K562 (cell line): Measurements from ENCODE around the gene RSPH1. TPM values are rescaled to one million over a fixed set of nuclear protein-coding genes. Genes with fewer than 3 reads are reported as not detected.

Experiments
- ATAC-seq: fragments of 200-7000 bp; cut with Tn5 transposase; 3 replicates; pipeline ENCODE4 v1.9.1; 2020; ENCODE audit warnings: moderate library complexity
- BruUV-seq: library from RNA; stranded (reverse); fragments of 400-500 nt; replicated peaks from 2 replicates; lab custom pipeline; 2021; lab: Mats Ljungman, UMichigan
- CTCF ChIA-PET: fragments of 300-600 bp; formaldehyde crosslinking; extraction: SDS; loops from one replicate; lab custom pipeline; 2021; ENCODE audit warnings: low intra/inter-chr PET ratio; lab: Yijun Ruan, JAX
- POLR2A ChIA-PET: fragments of 300-600, 350-650 bp; sonication (Branson Sonifier 250); formaldehyde crosslinking; extraction: SDS; loops from one replicate; lab custom pipeline; 2021; ENCODE audit warnings: antibody characterized with exemption, inconsistent platforms; lab: Yijun Ruan, JAX
- DNase-seq, 4 experiments: peaks; one replicate each; pipeline versions ENCODE4 v3.0.0 to v3.0.0-alpha.2; 2011 to 2018; ENCODE audit warnings: low spot score in 3 of 4, mixed read lengths in 3 of 4; ENCODE audit errors: extremely low read depth in 1 of 4
- FAIRE-seq: peaks from 2 replicates; lab custom pipeline; 2011; peaks lifted over from hg19 to GRCh38; lab: Jason Lieb, UNC
- H2AFZ ChIP-seq: 2 replicates; pipeline ENCODE4 v1.6.0; 2011; ENCODE audit warnings: low read depth, low read length, control low read depth, inconsistent platforms
- H3K27ac ChIP-seq: fragments of 200-600 bp; 3 replicates; pipeline ENCODE4 v1.8.0; 2011; ENCODE audit warnings: low read depth, mild to moderate bottlenecking, control low read depth, inconsistent platforms, low read length, moderate library complexity, mixed read lengths; ENCODE audit errors: extremely low read depth
- H3K27me3 ChIP-seq, 2 experiments: fragments of 300-600 bp in 1 of 2; 2 replicates in 1 of 2; 3 replicates in 1 of 2; pipeline versions ENCODE4 v1.6.0 to v1.8.0; 2011; ENCODE audit warnings: inconsistent platforms in 2 of 2, low read length in 2 of 2, mild to moderate bottlenecking in 1 of 2, mixed read lengths in 1 of 2, moderate library complexity in 1 of 2; ENCODE audit not compliant: control insufficient read depth in 2 of 2, insufficient read depth in 2 of 2
- H3K36me3 ChIP-seq: fragments of 300-600 bp; 3 replicates; pipeline ENCODE4 v1.8.0; 2011; ENCODE audit warnings: mild to moderate bottlenecking, low read length, inconsistent platforms; ENCODE audit not compliant: control insufficient read depth, insufficient read depth
- H3K4me1 ChIP-seq, 2 experiments: fragments of 200-600 bp in 1 of 2; replicated peaks in 1 of 2; 2 replicates in 1 of 2; 3 replicates in 1 of 2; pipeline versions ENCODE4 v1.5.1 to v1.8.0; 2011; ENCODE audit warnings: inconsistent platforms in 2 of 2, low read length in 2 of 2, mild to moderate bottlenecking in 1 of 2, mixed read lengths in 1 of 2, moderate library complexity in 1 of 2; ENCODE audit not compliant: control insufficient read depth in 2 of 2, insufficient read depth in 2 of 2
- H3K4me2 ChIP-seq: 2 replicates; pipeline ENCODE4 v1.6.1; 2011; ENCODE audit warnings: low read length, control low read depth, inconsistent platforms, mixed read lengths; ENCODE audit not compliant: insufficient read depth
- H3K4me3 ChIP-seq: fragments of 200-600 bp; sonication (generic), shearing (Covaris generic); 2 replicates; pipeline ENCODE4 v1.5.1; 2016; ENCODE audit warnings: control low read depth, inconsistent platforms
- H3K79me2 ChIP-seq: fragments of 200-600 bp; 3 replicates; pipeline ENCODE4 v1.8.0; 2011; ENCODE audit warnings: low read length, inconsistent platforms; ENCODE audit not compliant: control insufficient read depth, insufficient read depth
- H3K9ac ChIP-seq, 2 experiments: 2 replicates each; pipeline versions ENCODE4 v1.6.0 to v1.6.1; 2011; ENCODE audit warnings: low read depth in 2 of 2, low read length in 2 of 2, control low read depth in 1 of 2, inconsistent platforms in 1 of 2, mild to moderate bottlenecking in 1 of 2, mixed read lengths in 1 of 2; ENCODE audit not compliant: insufficient read depth in 1 of 2
- H3K9me1 ChIP-seq: one replicate; pipeline ENCODE4 v1.6.0; 2011; ENCODE audit warnings: inconsistent platforms, mild to moderate bottlenecking, low read length, moderate library complexity; ENCODE audit not compliant: control insufficient read depth, insufficient read depth
- H3K9me3 ChIP-seq: replicated peaks from 2 replicates; pipeline ENCODE4 v1.5.1; 2011; ENCODE audit warnings: low read depth, low read length, inconsistent platforms; ENCODE audit not compliant: control insufficient read depth, insufficient read depth
- H4K20me1 ChIP-seq: replicated peaks from 2 replicates; pipeline ENCODE4 v1.6.1; 2011; ENCODE audit warnings: low read length, inconsistent platforms, mixed read lengths; ENCODE audit not compliant: control insufficient read depth, insufficient read depth
- ARHGAP35 ChIP-seq: fragments of 450-650 bp; IDR thresholded peaks from 2 replicates; pipeline ENCODE4 v1.6.1; 2018; ENCODE audit not compliant: partially characterized antibody
- ARID1B ChIP-seq: fragments of 450-650 bp; IDR thresholded peaks from 2 replicates; pipeline ENCODE4 v1.6.1; 2016; ENCODE audit warnings: antibody characterized with exemption, mild to moderate bottlenecking, inconsistent platforms
- BRD4 ChIP-seq: fragments of 200-600 bp; sonication (generic); IDR thresholded peaks from 2 replicates; pipeline ENCODE4 v1.6.1; 2017; ENCODE audit warnings: inconsistent platforms
- CC2D1A ChIP-seq: fragments of 450-650 bp; IDR thresholded peaks from 2 replicates; pipeline ENCODE4 v1.6.1; 2017; ENCODE audit warnings: mild to moderate bottlenecking
- EHMT2 ChIP-seq: fragments of 450-650 bp; IDR thresholded peaks from 2 replicates; pipeline ENCODE4 v1.6.1; 2018; ENCODE audit warnings: antibody characterized with exemption
- GTF2E2 ChIP-seq: fragments of 200-800 bp; sonication (Bioruptor generic); IDR thresholded peaks from 2 replicates; pipeline ENCODE4 v1.6.1; 2016; ENCODE audit warnings: missing genetic modification characterization, missing compliant biosample characterization
- HNRNPLL ChIP-seq: fragments of 200-400 bp; formaldehyde crosslinking; IDR thresholded peaks from 2 replicates; pipeline ENCODE4 v1.6.1; 2017; ENCODE audit warnings: low read length, low read depth, mild to moderate bottlenecking; ENCODE audit not compliant: poor library complexity, severe bottlenecking
- KDM4B ChIP-seq, 2 experiments: fragments of 450-650 bp in 1 of 2; sonication (generic) in 1 of 2; IDR thresholded peaks; 2 replicates each; pipeline ENCODE4 v1.6.1; 2016 to 2017; ENCODE audit warnings: borderline replicate concordance in 2 of 2, antibody characterized with exemption in 1 of 2, low read depth in 1 of 2, mild to moderate bottlenecking in 1 of 2
- NCOA1 ChIP-seq: fragments of 450-650 bp; IDR thresholded peaks from 2 replicates; pipeline ENCODE4 v1.6.1; 2016; ENCODE audit warnings: low read depth
- NFATC3 ChIP-seq: fragments of 450-650 bp; IDR thresholded peaks from 2 replicates; pipeline ENCODE4 v1.6.1; 2017; ENCODE audit warnings: mild to moderate bottlenecking
- NR0B1 ChIP-seq: fragments of 450-650 bp; IDR thresholded peaks from one replicate; pipeline ENCODE4 v1.6.1; 2018; ENCODE audit warnings: mild to moderate bottlenecking, moderate library complexity; ENCODE audit not compliant: partially characterized antibody
- PHF8 ChIP-seq: fragments of 200-600 bp; sonication (generic); IDR thresholded peaks from 2 replicates; pipeline ENCODE4 v1.6.1; 2012; ENCODE audit warnings: mixed run types, mild to moderate bottlenecking, inconsistent platforms, low read length, moderate library complexity, borderline replicate concordance
- RBM14 ChIP-seq: fragments of 200-400 bp; formaldehyde crosslinking; IDR thresholded peaks from 2 replicates; pipeline ENCODE4 v1.6.1; 2018; ENCODE audit warnings: low read depth, mild to moderate bottlenecking, low read length, moderate library complexity, borderline replicate concordance; ENCODE audit not compliant: insufficient read depth
- RFX7 ChIP-seq: fragments of 250-450 bp; sonication (Bioruptor Pico); IDR thresholded peaks from 2 replicates; pipeline ENCODE4 v1.5.1; 2021; ENCODE audit warnings: mild to moderate bottlenecking
- SLC30A9 ChIP-seq: fragments of 250-450 bp; sonication (Bioruptor Pico); IDR thresholded peaks from 2 replicates; pipeline ENCODE4 v1.8.0; 2022; ENCODE audit warnings: mild to moderate bottlenecking, moderate library complexity
- TFAM ChIP-seq: fragments of 250-450 bp; sonication (Bioruptor Pico); conservative IDR thresholded peaks from 2 replicates; pipeline ENCODE4 v1.5.0; 2021; ENCODE audit warnings: mild to moderate bottlenecking, moderate library complexity
- ZKSCAN3 ChIP-seq: fragments of 250-450 bp; sonication (Bioruptor Pico); IDR thresholded peaks from 2 replicates; pipeline ENCODE4 v1.4.0; 2020
- ZNF239 ChIP-seq: fragments of 250-450 bp; sonication (Bioruptor Pico); IDR thresholded peaks from 2 replicates; pipeline ENCODE4 v1.4.0; 2020; ENCODE audit warnings: mild to moderate bottlenecking
- ZNF398 ChIP-seq: fragments of 250-450 bp; sonication (Bioruptor Pico); IDR thresholded peaks from 2 replicates; pipeline ENCODE4 v1.8.0; 2021; ENCODE audit warnings: moderate library complexity, mild to moderate bottlenecking, inconsistent platforms
- WGBS: fragments of 100-300 bp; shearing (Covaris generic); methylation state at CpG from one replicate; pipeline ENCODE4 v1.1.6; 2016; ENCODE audit warnings: low coverage, mixed read lengths; ENCODE audit not compliant: insufficient coverage; ENCODE audit errors: missing lambda C conversion rate; 5-methylcytosine and 5-hydroxymethylcytosine counted together
- in situ Hi-C: fragments of 300-500 bp; cut with MboI; formaldehyde crosslinking; loops from 4 replicates; pipeline ENCODE4 v1.15.0; 2018; ENCODE audit warnings: inconsistent platforms, mixed read lengths
- intact Hi-C: fragments of 100-400 bp; cut with micrococcal nuclease; formaldehyde crosslinking; loops from 2 replicates; pipeline ENCODE4 v1.14.2; 2022
- polyA plus RNA-seq, 8 experiments: library from polyadenylated mRNA; depleted of rRNA in 4 of 8; stranded (reverse) in 5 of 8; unstranded in 3 of 8; fragments of >200 nt; fragmentation: Nextera tagmentation in 2 of 8; fragmentation: Illumina TruSeq in 1 of 8; extraction: Ambion mirVana in 2 of 8; extraction: Trizol in 1 of 8; gene quantifications; 2 replicates each; pipeline versions ENCODE4 v1.2.1 to v1.2.3, GENCODE V29; 2011 to 2014; ENCODE audit warnings: inconsistent platforms in 1 of 8, missing spikeins in 1 of 8
- total RNA-seq, 7 experiments: library from RNA; depleted of rRNA in 6 of 7; stranded (reverse); fragments of >200 nt in 6 of 7; fragmentation: Illumina TruSeq in 2 of 7; extraction: Trizol in 2 of 7; gene quantifications; 2 replicates each; pipeline versions ENCODE4 v1.2.1 to v1.2.3, GENCODE V29; 2011 to 2021; ENCODE audit warnings: low replicate concordance in 1 of 7

RSPH1 gene
- total and polyA plus RNA-seq, 9 of the 15 experiments (the other 6 are each of a cell fraction or from before 2014, with no cell fraction given), result 0.17 TPM; not detected in 8

- POLR2A ChIA-PET, result interaction anchor here (0.8 kb wide), 1 partner anchor 10 kb away, joined by 3 read pairs; no protein-coding TSS in a partner anchor
- H2AFZ ChIP-seq, result no peak overlapping the region
- H3K9me1 ChIP-seq, result no peaks in the 10 kb centered on the region
- H3K4me2 ChIP-seq, result no peak overlapping the region; the same call in 1 of the 2 replicates
- CTCF ChIA-PET, result no interaction called here
- H3K36me3 ChIP-seq, result no peaks in the 10 kb centered on the region
- H3K79me2 ChIP-seq, result no peaks in the 10 kb centered on the region
- H3K9ac ChIP-seq, result no peak overlapping the region
- WGBS, result 0% methylated on average over 10 of the region's 10 CpGs
- no peak overlapping the region for H3K4me3 ChIP-seq
- in situ Hi-C loops, result no loop called here
- H3K27ac ChIP-seq, result peak overlapping the region; percentile 40; the same call in 1 of the 3 replicates
- BruUV-seq, result no TSS peak
- H3K9me3 ChIP-seq, result no peaks in the 10 kb centered on the region
- DNase-seq (peak; percentile 87 to 94 (median 93)), FAIRE-seq (peak; percentile 100), ATAC-seq (peak; percentile 99)
- peaks cover 13 to 19% of the 10 kb centered on the region in 2 experiments; a peak in 4 of 5 replicates for H3K4me1 ChIP-seq
- intact Hi-C loops, result no loop called here
- H4K20me1 ChIP-seq, result no peaks in the 10 kb centered on the region; the same call in 1 of the 2 replicates
- H3K27me3 ChIP-seq, result no peaks in the 10 kb centered on the region; a peak in 1 of 5 replicates
- TF ChIP-seq RFX7 (CRISPR knock-in tag) (no peak), PHF8 (no peak), BRD4 (no peak), ZNF239 (CRISPR knock-in tag) (no peak), NCOA1 (peak; percentile 57; the same call in 1 of the 2 replicates), CC2D1A (no peak), EHMT2 (peak; percentile 80; the same call in 1 of the 2 replicates), ARID1B (peak; percentile 94), KDM4B (IDR thresholded peaks at IDR 0.05; ENCODE audit: borderline replicate concordance in 2 of 2, low read depth in 1 of 2) (no peak), RBM14 (no peak), ZNF398 (CRISPR knock-in tag) (no peak), TFAM (CRISPR knock-in tag) (no peak), HNRNPLL (no peak), SLC30A9 (no peak), NFATC3 (no peak), ARHGAP35 (no peak), GTF2E2 (tag) (no peak), NR0B1 (no peak), ZKSCAN3 (CRISPR knock-in tag) (no peak)
Measured at GRCh38 chr21:42433946-42434551, 62.0 kb downstream of the RSPH1 start.
